ENCODE data around the gene FTSJ1.

- TF ChIP-seq POLR2A (IDR thresholded peaks at IDR 0.05) (no peak), CTCF (IDR thresholded peaks at IDR 0.05) (no peak)
These were observed 7.7 kb upstream of the FTSJ1 start for GRCh38 chrX:48468247-48468671.

All from Peyer's patch (tissue), 4 donors.